Natural killer cell (primary cell): ENCODE data around the gene TMEM163. TPM values are rescaled to one million over a fixed set of nuclear protein-coding genes. Genes with fewer than 3 reads are reported as not detected.
A peak's percentile ranks its signal among the peaks of the same experiment; 100 is the strongest.

ENCODE experiments used
- ATAC-seq, 3 donors: fragments of 150-1000 bp in 2 of 3; fragments of 200-7000 bp in 1 of 3; cut with Tn5 transposase; 1 replicate in 1 of 3; 2 replicates in 2 of 3; pipeline ENCODE4 v1.10.0; 2021; ENCODE audit warnings: mild to moderate bottlenecking in 2 of 3, moderate library complexity in 2 of 3
- DNase-seq, 2 donors: peaks; one replicate each; pipeline versions ENCODE4 v3.0.0 to v3.0.0-alpha.2; 2013 to 2021; ENCODE audit warnings: mixed read lengths in 1 of 2
- H3K27ac ChIP-seq: one replicate; pipeline ENCODE4 v1.5.1; 2013; ENCODE audit warnings: mild to moderate bottlenecking, low read length
- H3K27me3 ChIP-seq: one replicate; pipeline ENCODE4 v1.6.1; 2013; ENCODE audit warnings: low read length; ENCODE audit not compliant: control insufficient read depth, insufficient read depth
- H3K36me3 ChIP-seq: one replicate; pipeline ENCODE4 v1.6.1; 2013; ENCODE audit warnings: low read length; ENCODE audit not compliant: control insufficient read depth, insufficient read depth
- H3K4me1 ChIP-seq: one replicate; pipeline ENCODE4 v1.6.1; 2013; ENCODE audit warnings: low read length; ENCODE audit not compliant: control insufficient read depth, insufficient read depth
- H3K4me3 ChIP-seq: one replicate; pipeline ENCODE4 v1.5.1; 2013; ENCODE audit warnings: low read length
- H3K9me3 ChIP-seq: one replicate; pipeline ENCODE4 v1.6.1; 2013; ENCODE audit warnings: low read length; ENCODE audit not compliant: control insufficient read depth, insufficient read depth
- H3K27ac Mint-ChIP-seq, 2 donors: one replicate each; pipeline ENCODE4 v1.8.0; 2022; ENCODE audit warnings: mild to moderate bottlenecking in 2 of 2, mixed read lengths in 2 of 2, moderate library complexity in 1 of 2
- H3K27me3 Mint-ChIP-seq, 2 donors: one replicate each; pipeline ENCODE4 v1.8.0; 2022; ENCODE audit warnings: low read depth in 2 of 2, mixed read lengths in 2 of 2
- H3K36me3 Mint-ChIP-seq: one replicate; pipeline ENCODE4 v1.8.0; 2022; ENCODE audit warnings: mixed read lengths
- H3K4me1 Mint-ChIP-seq, 2 donors: one replicate each; pipeline ENCODE4 v1.8.0; 2022; ENCODE audit warnings: mixed read lengths in 2 of 2
- H3K4me3 Mint-ChIP-seq: one replicate; pipeline ENCODE4 v1.8.0; 2022; ENCODE audit warnings: mild to moderate bottlenecking, moderate library complexity, mixed read lengths
- H3K9me3 Mint-ChIP-seq, 2 donors: one replicate each; pipeline ENCODE4 v1.8.0; 2022; ENCODE audit warnings: mixed read lengths in 2 of 2
- WGBS: methylation state at CpG from one replicate; pipeline ENCODE4 v1.1.7; 2013; ENCODE audit warnings: missing lambda C conversion rate; ENCODE audit not compliant: insufficient coverage; 5-methylcytosine and 5-hydroxymethylcytosine counted together
- intact Hi-C: fragments of 100-400 bp; cut with micrococcal nuclease; formaldehyde crosslinking; loops from one replicate; pipeline ENCODE4 v1.14.2; 2022
- total RNA-seq, 4 donors: library from RNA; stranded (reverse); fragments of 120-200 nt in 1 of 4; gene quantifications; one replicate each; pipeline versions ENCODE4 v1.2.3 to v1.2.4, GENCODE V29; 2013 to 2022
- TF ChIP-seq, protein P1 (sequence below): fragments of 200-600 bp; IDR thresholded peaks from one replicate; pipeline ENCODE4 v1.8.0; 2022; ENCODE audit warnings: antibody characterized with exemption

TMEM163 gene
- total RNA-seq, 3 donors from 2014 or later (not counting 1 experiment from before 2014, with no cell fraction given) = 6.8 to 11.6 (median 10.3) TPM

DNA sequence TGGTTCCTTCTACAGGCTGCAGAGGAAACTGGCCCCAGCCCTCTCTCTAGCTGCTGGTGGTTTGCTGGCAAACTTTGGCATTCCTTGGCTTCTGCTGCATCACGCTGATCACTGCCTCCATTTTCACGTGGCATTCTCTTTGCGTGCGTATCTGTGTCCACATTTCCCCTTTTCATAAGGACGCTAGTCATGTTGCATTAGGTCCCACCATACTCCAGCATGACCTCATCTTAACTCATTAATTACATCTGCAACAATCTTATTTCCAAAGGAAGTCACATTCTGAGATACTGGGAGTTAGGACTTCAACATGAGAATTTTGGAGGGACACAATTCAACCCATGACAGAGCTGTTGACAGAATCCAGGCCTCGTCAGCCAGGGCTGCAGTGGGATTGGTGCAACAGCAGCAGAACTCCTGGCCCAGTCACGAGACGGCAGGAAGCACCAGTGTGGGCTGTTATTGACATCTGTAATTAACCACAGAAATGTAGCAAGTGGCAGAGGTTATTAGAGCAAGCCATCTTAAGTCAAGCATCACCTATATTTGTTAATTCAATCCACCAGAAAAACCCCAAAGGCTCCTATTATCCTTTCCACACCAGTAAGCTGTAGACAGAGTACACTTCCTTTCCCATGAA is 132.4 kb downstream of the TMEM163 start:
- intact Hi-C loops = no loop called here
- H3K9me3 Mint-ChIP-seq = peaks cover 3 to 12% of the 10 kb centered on the region in 2 donors
- no peaks in the 10 kb centered on the region for H3K36me3 ChIP-seq
- peaks cover 18% of the 10 kb centered on the region for H3K36me3 Mint-ChIP-seq
- DNase-seq = peak in 1 of 2 donors; percentile 28
- no peak overlapping the region for H3K4me3 ChIP-seq
- ATAC-seq = peak in 1 of 3 donors; percentile 54
- H3K27ac ChIP-seq = no peak overlapping the region
- no peaks in the 10 kb centered on the region for H3K27me3 ChIP-seq
- H3K9me3 ChIP-seq = peaks cover 20% of the 10 kb centered on the region
- H3K4me3 Mint-ChIP-seq = no peak overlapping the region
- H3K4me1 ChIP-seq = peaks cover 41% of the 10 kb centered on the region
- peaks cover 0 to 2% of the 10 kb centered on the region in 2 donors for H3K27me3 Mint-ChIP-seq
- H3K27ac Mint-ChIP-seq = peak overlapping the region in 1 of 2 donors; percentile 51
- 72% methylated on average over 8 of the region's 8 CpGs for WGBS
- TF ChIP-seq, protein P1, sequence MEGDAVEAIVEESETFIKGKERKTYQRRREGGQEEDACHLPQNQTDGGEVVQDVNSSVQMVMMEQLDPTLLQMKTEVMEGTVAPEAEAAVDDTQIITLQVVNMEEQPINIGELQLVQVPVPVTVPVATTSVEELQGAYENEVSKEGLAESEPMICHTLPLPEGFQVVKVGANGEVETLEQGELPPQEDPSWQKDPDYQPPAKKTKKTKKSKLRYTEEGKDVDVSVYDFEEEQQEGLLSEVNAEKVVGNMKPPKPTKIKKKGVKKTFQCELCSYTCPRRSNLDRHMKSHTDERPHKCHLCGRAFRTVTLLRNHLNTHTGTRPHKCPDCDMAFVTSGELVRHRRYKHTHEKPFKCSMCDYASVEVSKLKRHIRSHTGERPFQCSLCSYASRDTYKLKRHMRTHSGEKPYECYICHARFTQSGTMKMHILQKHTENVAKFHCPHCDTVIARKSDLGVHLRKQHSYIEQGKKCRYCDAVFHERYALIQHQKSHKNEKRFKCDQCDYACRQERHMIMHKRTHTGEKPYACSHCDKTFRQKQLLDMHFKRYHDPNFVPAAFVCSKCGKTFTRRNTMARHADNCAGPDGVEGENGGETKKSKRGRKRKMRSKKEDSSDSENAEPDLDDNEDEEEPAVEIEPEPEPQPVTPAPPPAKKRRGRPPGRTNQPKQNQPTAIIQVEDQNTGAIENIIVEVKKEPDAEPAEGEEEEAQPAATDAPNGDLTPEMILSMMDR = no peak
- H3K4me1 Mint-ChIP-seq = peaks cover 35 to 66% of the 10 kb centered on the region in 2 donors

- peaks cover 49% of the 10 kb centered on the region for H3K4me1 ChIP-seq
- 75% methylated on average over 2 of the region's 2 CpGs for WGBS
- TF ChIP-seq, protein P1 = no peak
- H3K4me3 Mint-ChIP-seq = peak overlapping the region; percentile 19
- H3K36me3 ChIP-seq = no peaks in the 10 kb centered on the region
- no peaks in the 10 kb centered on the region for H3K27me3 Mint-ChIP-seq
- no peak overlapping the region for H3K4me3 ChIP-seq
- ATAC-seq = no peak
- H3K9me3 ChIP-seq = no peaks in the 10 kb centered on the region
- H3K27me3 ChIP-seq = no peaks in the 10 kb centered on the region
- peaks cover 38 to 71% of the 10 kb centered on the region in 2 donors for H3K4me1 Mint-ChIP-seq
- intact Hi-C loops = loop anchor here (2.0 kb wide), 2 partner anchors 87 to 133 kb away; no protein-coding TSS in a partner anchor
- DNase-seq = no peak
- H3K27ac ChIP-seq = no peak overlapping the region
- H3K9me3 Mint-ChIP-seq = peaks cover 2 to 3% of the 10 kb centered on the region in 2 donors
- peak overlapping the region; percentile 77 to 79 for H3K27ac Mint-ChIP-seq
- H3K36me3 Mint-ChIP-seq = no peaks in the 10 kb centered on the region
Observed at GRCh38 chr2:134583997-134584520, 134.7 kb downstream of the TMEM163 start.

DNA sequence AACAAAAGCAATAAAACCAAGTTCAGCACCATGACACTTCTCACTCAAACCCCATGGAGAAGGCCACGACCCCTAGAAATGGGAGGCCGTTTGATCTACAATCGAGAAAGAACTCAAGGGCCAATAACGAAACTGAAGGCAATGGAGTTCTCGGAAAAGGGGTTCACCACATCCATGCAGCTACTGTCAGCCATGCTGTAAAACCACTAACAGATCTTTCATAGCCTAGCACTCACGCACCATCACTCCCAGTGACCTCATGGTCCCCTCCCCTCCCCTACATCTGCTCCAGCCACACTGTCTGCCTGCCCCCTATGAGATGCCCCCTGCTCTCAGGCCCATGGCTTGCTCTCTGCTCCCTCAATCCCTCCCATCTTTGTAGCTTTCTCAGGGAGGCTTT is 135.3 kb downstream of the TMEM163 start:
- no peaks in the 10 kb centered on the region for H3K9me3 ChIP-seq
- Mint-ChIP-seq H3K36me3 (no peaks in the 10 kb centered on the region), H3K4me3 (no peak overlapping the region), H3K27me3 (no peaks in the 10 kb centered on the region), H3K4me1 (peaks cover 38 to 65% of the 10 kb centered on the region in 2 donors), H3K9me3 (no peaks in the 10 kb centered on the region), H3K27ac (peak overlapping the region; percentile 77 to 79)
- no peaks in the 10 kb centered on the region for H3K27me3 ChIP-seq
- ATAC-seq = peak; percentile 76 to 86 (median 85)
- peak; percentile 19 to 41 for DNase-seq
- intact Hi-C loops = loop anchor here (2.0 kb wide), 2 partner anchors 87 to 133 kb away; no protein-coding TSS in a partner anchor
- WGBS = 75% methylated on average over 6 of the region's 6 CpGs
- no peaks in the 10 kb centered on the region for H3K36me3 ChIP-seq
- H3K4me3 ChIP-seq = no peak overlapping the region
- H3K4me1 ChIP-seq = peaks cover 49% of the 10 kb centered on the region
- H3K27ac ChIP-seq = no peak overlapping the region
- TF ChIP-seq, protein P1 = no peak
